Parathyroid adenoma (tissue), 2 donors: ENCODE data around the gene ETS2.
A peak's percentile ranks its signal among the peaks of the same experiment; 100 is the strongest.

ENCODE experiments used
- H2AFZ ChIP-seq: fragments of 300-600 bp; sonication (generic); one replicate; pipeline ENCODE4 v1.7.0; 2017; ENCODE audit warnings: antibody characterized with exemption, mild to moderate bottlenecking
- H3K27ac ChIP-seq: fragments of 300-600 bp; sonication (generic); one replicate; pipeline ENCODE4 v1.7.0; 2017
- H3K27me3 ChIP-seq: fragments of 300-600 bp; sonication (generic); one replicate; pipeline ENCODE4 v1.7.0; 2017; ENCODE audit warnings: low read length; ENCODE audit not compliant: control insufficient read depth, insufficient read depth
- H3K36me3 ChIP-seq: fragments of 300-600 bp; sonication (generic); one replicate; pipeline ENCODE4 v1.7.0; 2017; ENCODE audit warnings: low read length; ENCODE audit not compliant: control insufficient read depth, insufficient read depth
- H3K4me1 ChIP-seq: fragments of 300-600 bp; sonication (generic); one replicate; pipeline ENCODE4 v1.7.0; 2017; ENCODE audit warnings: control low read depth
- H3K4me2 ChIP-seq: fragments of 300-600 bp; sonication (generic); one replicate; pipeline ENCODE4 v1.7.0; 2017; ENCODE audit warnings: low read length
- H3K4me3 ChIP-seq: fragments of 300-600 bp; sonication (generic); one replicate; pipeline ENCODE4 v1.7.0; 2017; ENCODE audit warnings: low read depth, low read length
- H3K79me2 ChIP-seq: fragments of 300-600 bp; sonication (generic); one replicate; pipeline ENCODE4 v1.7.0; 2017; ENCODE audit warnings: control low read depth
- H3K9ac ChIP-seq: fragments of 300-600 bp; sonication (generic); one replicate; pipeline ENCODE4 v1.7.0; 2017; ENCODE audit warnings: mild to moderate bottlenecking
- H3K9me3 ChIP-seq: fragments of 300-600 bp; sonication (generic); one replicate; pipeline ENCODE4 v1.7.0; 2017; ENCODE audit warnings: low read length; ENCODE audit not compliant: control insufficient read depth
- CTCF ChIP-seq: fragments of 300-600 bp; sonication (generic); IDR thresholded peaks from one replicate; pipeline ENCODE4 v1.7.0; 2017; ENCODE audit warnings: antibody characterized with exemption, mild to moderate bottlenecking
- donor health status: primary hyperparathyroidism.

ETS2 gene

GRCh38 chr21:38811257-38811656, 5.5 kb downstream of the ETS2 start:
- Histone ChIP-seq H3K9me3 (no peaks in the 10 kb centered on the region), H3K4me3 (peak overlapping the region; percentile 2), H3K9ac (no peak overlapping the region), H3K79me2 (peaks cover 16% of the 10 kb centered on the region), H2AFZ (no peak overlapping the region), H3K4me1 (no peaks in the 10 kb centered on the region), H3K4me2 (no peak overlapping the region), H3K27ac (peak overlapping the region; percentile 88), H3K36me3 (no peaks in the 10 kb centered on the region), H3K27me3 (no peaks in the 10 kb centered on the region)
- no peak for TF ChIP-seq CTCF

GRCh38 chr21:38813143-38813542, 7.4 kb downstream of the ETS2 start:
- H2AFZ ChIP-seq = no peak overlapping the region
- H3K4me1 ChIP-seq = no peaks in the 10 kb centered on the region
- H3K27me3 ChIP-seq = no peaks in the 10 kb centered on the region
- H3K79me2 ChIP-seq = peaks cover 4% of the 10 kb centered on the region
- no peak overlapping the region for H3K27ac ChIP-seq
- no peaks in the 10 kb centered on the region for H3K36me3 ChIP-seq
- no peak overlapping the region for H3K4me3 ChIP-seq
- H3K9ac ChIP-seq = no peak overlapping the region
- no peaks in the 10 kb centered on the region for H3K9me3 ChIP-seq
- no peak overlapping the region for H3K4me2 ChIP-seq
- TF ChIP-seq CTCF = no peak

GRCh38 chr21:38813547-38813946, 7.8 kb downstream of the ETS2 start:
- Histone ChIP-seq H3K36me3 (no peaks in the 10 kb centered on the region), H3K79me2 (no peaks in the 10 kb centered on the region), H3K9me3 (no peaks in the 10 kb centered on the region), H3K27ac (no peak overlapping the region), H3K4me1 (no peaks in the 10 kb centered on the region), H3K4me3 (no peak overlapping the region), H3K4me2 (no peak overlapping the region), H3K9ac (no peak overlapping the region), H3K27me3 (no peaks in the 10 kb centered on the region), H2AFZ (no peak overlapping the region)
- no peak for TF ChIP-seq CTCF

GRCh38 chr21:38814126-38815059, 8.7 kb downstream of the ETS2 start:
- Histone ChIP-seq H3K27ac (no peak overlapping the region), H3K79me2 (no peaks in the 10 kb centered on the region), H3K27me3 (no peaks in the 10 kb centered on the region), H2AFZ (no peak overlapping the region), H3K9ac (no peak overlapping the region), H3K4me3 (no peak overlapping the region), H3K9me3 (no peaks in the 10 kb centered on the region), H3K4me1 (no peaks in the 10 kb centered on the region), H3K36me3 (no peaks in the 10 kb centered on the region), H3K4me2 (no peak overlapping the region)
- no peak for TF ChIP-seq CTCF

GRCh38 chr21:38815060-38815405, 9.3 kb downstream of the ETS2 start:
- no peaks in the 10 kb centered on the region for H3K4me1 ChIP-seq
- H3K4me3 ChIP-seq = no peak overlapping the region
- TF ChIP-seq CTCF = no peak
- H3K4me2 ChIP-seq = no peak overlapping the region
- H3K36me3 ChIP-seq = no peaks in the 10 kb centered on the region
- no peaks in the 10 kb centered on the region for H3K79me2 ChIP-seq
- H3K9ac ChIP-seq = no peak overlapping the region
- no peak overlapping the region for H2AFZ ChIP-seq
- no peaks in the 10 kb centered on the region for H3K27me3 ChIP-seq
- peak overlapping the region; percentile 4 for H3K27ac ChIP-seq
- no peaks in the 10 kb centered on the region for H3K9me3 ChIP-seq
